HL-60 (cell line): Measurements from ENCODE around the gene NR4A1.

ENCODE experiments used
- DNase-seq, 2 experiments: peaks; one replicate each; pipeline ENCODE4 v3.0.0-alpha.2; 2010 to 2020; ENCODE audit warnings: low read depth in 1 of 2, low spot score in 1 of 2
- H3K27ac ChIP-seq: fragments of 250-450 bp; sonication (Bioruptor Pico); replicated peaks from 2 replicates; pipeline ENCODE4 v1.5.1; 2020; ENCODE audit warnings: mild to moderate bottlenecking, moderate library complexity
- H3K27me3 ChIP-seq: fragments of 250-450 bp; sonication (Bioruptor Pico); 2 replicates; pipeline ENCODE4 v1.5.1; 2021; ENCODE audit warnings: mild to moderate bottlenecking, moderate library complexity; ENCODE audit not compliant: insufficient read depth, poor library complexity, severe bottlenecking
- H3K4me3 ChIP-seq: replicated peaks from 2 replicates; pipeline ENCODE4 v1.5.1; 2011; ENCODE audit warnings: mild to moderate bottlenecking, control low read depth, low read length; ENCODE audit not compliant: insufficient read depth
- GABPA ChIP-seq: IDR thresholded peaks from 2 replicates; pipeline ENCODE4 v1.6.1; 2012; ENCODE audit warnings: low read depth
- POLR2AphosphoS5 ChIP-seq: IDR thresholded peaks from 2 replicates; pipeline ENCODE4 v1.6.1; 2012; ENCODE audit warnings: low read depth
- REST ChIP-seq: IDR thresholded peaks from 2 replicates; pipeline ENCODE4 v1.6.1; 2012; ENCODE audit warnings: low read depth; ENCODE audit not compliant: insufficient replicate concordance
- SPI1 ChIP-seq: IDR thresholded peaks from 2 replicates; pipeline ENCODE4 v1.6.1; 2012; ENCODE audit warnings: low read depth, mild to moderate bottlenecking, borderline replicate concordance
- TF ChIP-seq, protein P1 (sequence below): IDR thresholded peaks from one replicate; pipeline ENCODE4 v1.5.1; 2011; ENCODE audit warnings: low read length, control low read depth, inconsistent platforms; ENCODE audit not compliant: insufficient read depth

Gene NR4A1

GRCh38 chr12:52063082-52063924 is 12.1 kb downstream of the NR4A1 start:
- no peak overlapping the region for H3K4me3 ChIP-seq
- DNase-seq = no peak

DNA sequence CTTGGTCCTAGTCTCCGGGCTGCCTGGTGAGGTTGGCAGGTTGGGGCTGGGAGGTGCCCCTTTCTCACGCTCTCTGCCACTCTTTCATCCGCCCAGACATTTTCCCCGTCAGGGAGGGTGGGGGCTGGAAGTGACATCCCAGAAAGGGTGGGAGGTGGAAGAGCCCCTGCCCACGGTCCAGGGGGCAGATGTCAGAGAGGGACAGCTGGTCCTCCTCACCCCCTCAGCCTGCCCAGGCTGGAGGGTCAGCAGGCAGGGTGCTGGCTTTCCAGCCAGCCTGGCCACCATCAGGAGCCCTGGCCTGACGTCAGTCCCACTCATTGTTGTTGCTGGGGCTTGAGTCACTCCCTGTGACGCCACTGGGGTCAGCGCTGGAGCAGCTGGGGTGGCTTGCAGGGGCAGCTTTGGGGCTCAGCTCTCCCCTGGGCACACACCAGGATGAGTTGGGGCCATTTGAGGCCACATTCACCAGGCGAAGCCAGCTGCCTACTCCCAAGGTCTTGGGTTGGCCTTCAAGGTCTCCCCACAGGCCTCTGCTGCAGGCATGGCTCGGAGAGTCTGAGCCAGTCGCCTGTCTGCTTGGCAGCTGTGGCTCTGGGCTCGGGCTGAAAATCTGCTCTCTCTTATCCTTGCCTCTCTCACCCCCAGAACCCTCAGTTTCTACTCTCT is 12.9 kb downstream of the NR4A1 start:
- no peak for DNase-seq
- H3K4me3 ChIP-seq = no peak overlapping the region
- TF ChIP-seq REST (no peak), SPI1 (no peak), GABPA (no peak), POLR2AphosphoS5 (no peak)
- TF ChIP-seq, protein P1, sequence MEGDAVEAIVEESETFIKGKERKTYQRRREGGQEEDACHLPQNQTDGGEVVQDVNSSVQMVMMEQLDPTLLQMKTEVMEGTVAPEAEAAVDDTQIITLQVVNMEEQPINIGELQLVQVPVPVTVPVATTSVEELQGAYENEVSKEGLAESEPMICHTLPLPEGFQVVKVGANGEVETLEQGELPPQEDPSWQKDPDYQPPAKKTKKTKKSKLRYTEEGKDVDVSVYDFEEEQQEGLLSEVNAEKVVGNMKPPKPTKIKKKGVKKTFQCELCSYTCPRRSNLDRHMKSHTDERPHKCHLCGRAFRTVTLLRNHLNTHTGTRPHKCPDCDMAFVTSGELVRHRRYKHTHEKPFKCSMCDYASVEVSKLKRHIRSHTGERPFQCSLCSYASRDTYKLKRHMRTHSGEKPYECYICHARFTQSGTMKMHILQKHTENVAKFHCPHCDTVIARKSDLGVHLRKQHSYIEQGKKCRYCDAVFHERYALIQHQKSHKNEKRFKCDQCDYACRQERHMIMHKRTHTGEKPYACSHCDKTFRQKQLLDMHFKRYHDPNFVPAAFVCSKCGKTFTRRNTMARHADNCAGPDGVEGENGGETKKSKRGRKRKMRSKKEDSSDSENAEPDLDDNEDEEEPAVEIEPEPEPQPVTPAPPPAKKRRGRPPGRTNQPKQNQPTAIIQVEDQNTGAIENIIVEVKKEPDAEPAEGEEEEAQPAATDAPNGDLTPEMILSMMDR = no peak
- no peaks in the 10 kb centered on the region for H3K27me3 ChIP-seq
- no peak overlapping the region for H3K27ac ChIP-seq

More at GRCh38 chr12:52063082-52063924, 12.1 kb downstream of the NR4A1 start:
- Histone ChIP-seq H3K27me3 (no peaks in the 10 kb centered on the region), H3K27ac (no peak overlapping the region)
- TF ChIP-seq REST (no peak), SPI1 (no peak), POLR2AphosphoS5 (no peak), GABPA (no peak)
- TF ChIP-seq, protein P1 = no peak

GRCh38 chr12:52066346-52067080 is 15.3 kb downstream of the NR4A1 start:
- Histone ChIP-seq H3K27ac (no peak overlapping the region), H3K27me3 (no peaks in the 10 kb centered on the region), H3K4me3 (no peak overlapping the region)
- DNase-seq = no peak
- TF ChIP-seq REST (no peak), GABPA (no peak), SPI1 (no peak), POLR2AphosphoS5 (no peak)
- TF ChIP-seq, protein P1 = no peak
